H9 (cell line): ENCODE measurements around the gene LYPD8. TPM values are rescaled to one million over a fixed set of nuclear protein-coding genes. Genes with fewer than 3 reads are reported as not detected.

Experiments
- DNase-seq: peaks from one replicate; pipeline ENCODE4 v3.0.0-alpha.2; 2017
- H2AFZ ChIP-seq: one replicate; pipeline ENCODE4 v1.6.1; 2013; ENCODE audit warnings: mild to moderate bottlenecking, low read length, control low read depth, moderate library complexity
- H2AK5ac ChIP-seq: 2 replicates; pipeline ENCODE4 v1.6.1; 2013; ENCODE audit warnings: low read length, control low read depth, mixed read lengths; ENCODE audit not compliant: insufficient read length
- H2BK120ac ChIP-seq: one replicate; pipeline ENCODE4 v1.6.1; 2013; ENCODE audit warnings: low read depth, mild to moderate bottlenecking, low read length, control low read depth, inconsistent platforms; ENCODE audit not compliant: poor library complexity, severe bottlenecking
- H2BK12ac ChIP-seq: 2 replicates; pipeline ENCODE4 v1.6.1; 2013; ENCODE audit warnings: low read length, control low read depth, mixed read lengths, low read depth; ENCODE audit not compliant: insufficient read length
- H2BK15ac ChIP-seq: 2 replicates; pipeline ENCODE4 v1.6.1; 2013; ENCODE audit warnings: low read depth, low read length, control low read depth
- H2BK20ac ChIP-seq: one replicate; pipeline ENCODE4 v1.6.1; 2013; ENCODE audit warnings: low read depth, mild to moderate bottlenecking, low read length, control low read depth, inconsistent platforms; ENCODE audit not compliant: poor library complexity, severe bottlenecking
- H2BK5ac ChIP-seq: 2 replicates; pipeline ENCODE4 v1.6.1; 2013; ENCODE audit warnings: low read length, control low read depth, mixed read lengths; ENCODE audit not compliant: insufficient read length
- H3K14ac ChIP-seq: 2 replicates; pipeline ENCODE4 v1.6.1; 2013; ENCODE audit warnings: low read length, control low read depth; ENCODE audit not compliant: insufficient read depth
- H3K18ac ChIP-seq: 2 replicates; pipeline ENCODE4 v1.6.1; 2013; ENCODE audit warnings: low read depth, mild to moderate bottlenecking, mixed read lengths, low read length, control low read depth; ENCODE audit not compliant: insufficient read length
- H3K23ac ChIP-seq: 2 replicates; pipeline ENCODE4 v1.6.1; 2013; ENCODE audit warnings: low read length, control low read depth, mixed read lengths, low read depth; ENCODE audit not compliant: insufficient read length
- H3K23me2 ChIP-seq: 2 replicates; pipeline ENCODE4 v1.6.1; 2013; ENCODE audit warnings: low read depth, mild to moderate bottlenecking, mixed read lengths, low read length, control low read depth; ENCODE audit not compliant: insufficient read length, poor library complexity, severe bottlenecking
- H3K27ac ChIP-seq: 2 replicates; pipeline ENCODE4 v1.5.1; 2013; ENCODE audit warnings: low read length, control low read depth, mixed read lengths, low read depth; ENCODE audit not compliant: insufficient read length
- H3K27me3 ChIP-seq: 2 replicates; pipeline ENCODE4 v1.6.1; 2013; ENCODE audit warnings: low read length, control low read depth, inconsistent platforms; ENCODE audit not compliant: insufficient read depth
- H3K4ac ChIP-seq: 2 replicates; pipeline ENCODE4 v1.6.1; 2013; ENCODE audit warnings: low read depth, mild to moderate bottlenecking, control low read depth, inconsistent platforms, low read length, moderate library complexity
- H3K4me1 ChIP-seq: 2 replicates; pipeline ENCODE4 v1.6.1; 2013; ENCODE audit warnings: low read length, control low read depth, inconsistent platforms; ENCODE audit not compliant: insufficient read depth
- H3K4me2 ChIP-seq: 2 replicates; pipeline ENCODE4 v1.6.1; 2013; ENCODE audit warnings: low read length, control low read depth, mixed read lengths; ENCODE audit not compliant: insufficient read length, insufficient read depth
- H3K56ac ChIP-seq: 2 replicates; pipeline ENCODE4 v1.6.1; 2013; ENCODE audit warnings: low read depth, mild to moderate bottlenecking, mixed read lengths, low read length, control low read depth; ENCODE audit not compliant: insufficient read length
- H3K79me1 ChIP-seq: 2 replicates; pipeline ENCODE4 v1.6.1; 2013; ENCODE audit warnings: low read depth, mild to moderate bottlenecking, moderate library complexity, low read length, control low read depth, inconsistent platforms; ENCODE audit not compliant: insufficient read depth, poor library complexity, severe bottlenecking
- H3K79me2 ChIP-seq: 2 replicates; pipeline ENCODE4 v1.6.1; 2013; ENCODE audit warnings: low read length, control low read depth, inconsistent platforms; ENCODE audit not compliant: insufficient read depth
- H3K9ac ChIP-seq: 2 replicates; pipeline ENCODE4 v1.6.1; 2013; ENCODE audit warnings: low read length, control low read depth, mixed read lengths; ENCODE audit not compliant: insufficient read length; ENCODE audit errors: extremely low read depth
- H3K9me3 ChIP-seq: one replicate; pipeline ENCODE4 v1.6.1; 2013; ENCODE audit warnings: low read depth, low read length, inconsistent platforms; ENCODE audit not compliant: control insufficient read depth
- H3T11ph ChIP-seq: one replicate; pipeline ENCODE4 v1.6.1; 2013; ENCODE audit warnings: mild to moderate bottlenecking, low read length, control low read depth, inconsistent platforms
- H4K20me1 ChIP-seq: one replicate; pipeline ENCODE4 v1.6.1; 2013; ENCODE audit not compliant: control insufficient read depth, insufficient read length, insufficient read depth
- H4K5ac ChIP-seq: 2 replicates; pipeline ENCODE4 v1.6.1; 2013; ENCODE audit warnings: low read depth, mild to moderate bottlenecking, mixed read lengths, low read length, control low read depth; ENCODE audit not compliant: insufficient read length
- H4K8ac ChIP-seq: replicated peaks from 2 replicates; pipeline ENCODE4 v1.6.1; 2013; ENCODE audit warnings: low read length, control low read depth, mixed read lengths, low read depth; ENCODE audit not compliant: insufficient read length
- H4K91ac ChIP-seq: 2 replicates; pipeline ENCODE4 v1.6.1; 2013; ENCODE audit warnings: low read depth, mild to moderate bottlenecking, moderate library complexity, mixed read lengths, low read length, control low read depth; ENCODE audit not compliant: insufficient read length
- H3K27ac Mint-ChIP-seq, 3 experiments: 2 replicates in 2 of 3; 3 replicates in 1 of 3; pipeline ENCODE4 v1.8.0; 2020 to 2021; ENCODE audit warnings: mixed read lengths in 3 of 3, mild to moderate bottlenecking in 1 of 3, moderate library complexity in 1 of 3
- H3K27me3 Mint-ChIP-seq: 2 replicates; pipeline ENCODE4 v1.8.0; 2021; ENCODE audit warnings: low read depth, mild to moderate bottlenecking, moderate library complexity, mixed read lengths
- H3K36me3 Mint-ChIP-seq, 3 experiments: 2 replicates in 2 of 3; 3 replicates in 1 of 3; pipeline ENCODE4 v1.8.0; 2020 to 2021; ENCODE audit warnings: low read depth in 3 of 3, mixed read lengths in 3 of 3; ENCODE audit not compliant: insufficient read depth in 1 of 3
- H3K4me1 Mint-ChIP-seq, 2 experiments: 2 replicates each; pipeline ENCODE4 v1.8.0; 2020; ENCODE audit warnings: mixed read lengths in 2 of 2
- H3K4me3 Mint-ChIP-seq, 2 experiments: 2 replicates in 1 of 2; 3 replicates in 1 of 2; pipeline ENCODE4 v1.8.0; 2020 to 2021; ENCODE audit warnings: mild to moderate bottlenecking in 2 of 2, mixed read lengths in 2 of 2, moderate library complexity in 1 of 2
- H3K9me3 Mint-ChIP-seq, 2 experiments: 2 replicates in 1 of 2; 3 replicates in 1 of 2; pipeline ENCODE4 v1.8.0; 2020; ENCODE audit warnings: mild to moderate bottlenecking in 2 of 2, mixed read lengths in 2 of 2, moderate library complexity in 1 of 2
- WGBS: extraction: QIAGEN DNeasy Blood & Tissue Kit; methylation state at CpG from one replicate; pipeline ENCODE4 v1.1.7; 2013; ENCODE audit warnings: missing lambda C conversion rate, low lambda C conversion rate, mixed read lengths; ENCODE audit not compliant: insufficient read length; ENCODE audit errors: extremely low coverage; 5-methylcytosine and 5-hydroxymethylcytosine counted together
- total RNA-seq: library from RNA; stranded (reverse); gene quantifications from 2 replicates; pipeline ENCODE4 v1.2.1, GENCODE V29; 2021
- TF ChIP-seq, protein P1 (sequence below): fragments of 200-600 bp; sonication (generic); conservative IDR thresholded peaks from 3 replicates; pipeline ENCODE4 v1.8.0; 2021; ENCODE audit warnings: antibody characterized with exemption, mild to moderate bottlenecking

Gene LYPD8
- total RNA-seq, 1 experiment from 2014 or later: not detected

DNA sequence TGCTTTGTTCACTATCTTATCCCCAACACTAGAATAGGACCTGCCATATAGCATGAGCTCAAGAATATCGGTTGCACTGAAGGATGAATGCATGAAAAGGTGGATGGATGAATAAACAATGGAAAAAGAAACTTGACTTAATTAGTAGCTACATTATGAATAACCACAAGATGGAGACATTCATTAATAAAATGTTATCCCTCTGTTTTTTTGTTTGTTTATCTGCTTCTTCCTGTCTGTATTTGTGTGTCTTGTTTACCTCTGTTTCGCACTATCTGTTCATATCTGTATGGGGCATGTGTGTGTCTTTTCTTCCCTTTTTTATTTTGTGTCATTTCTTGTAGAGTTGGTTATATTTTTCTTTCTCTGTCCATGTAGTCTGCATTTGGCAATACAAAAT is 51.9 kb downstream of the LYPD8 start:
- Mint-ChIP-seq H3K27ac (no peak overlapping the region), H3K4me1 (no peaks in the 10 kb centered on the region), H3K9me3 (peaks cover 16 to 19% of the 10 kb centered on the region in 2 experiments), H3K4me3 (no peak overlapping the region), H3K27me3 (no peaks in the 10 kb centered on the region), H3K36me3 (peaks cover 0 to 22% (median 7%) of the 10 kb centered on the region in 3 experiments; a peak in 6 of 7 replicates)
- no peak overlapping the region for H3K14ac ChIP-seq
- TF ChIP-seq, protein P1, sequence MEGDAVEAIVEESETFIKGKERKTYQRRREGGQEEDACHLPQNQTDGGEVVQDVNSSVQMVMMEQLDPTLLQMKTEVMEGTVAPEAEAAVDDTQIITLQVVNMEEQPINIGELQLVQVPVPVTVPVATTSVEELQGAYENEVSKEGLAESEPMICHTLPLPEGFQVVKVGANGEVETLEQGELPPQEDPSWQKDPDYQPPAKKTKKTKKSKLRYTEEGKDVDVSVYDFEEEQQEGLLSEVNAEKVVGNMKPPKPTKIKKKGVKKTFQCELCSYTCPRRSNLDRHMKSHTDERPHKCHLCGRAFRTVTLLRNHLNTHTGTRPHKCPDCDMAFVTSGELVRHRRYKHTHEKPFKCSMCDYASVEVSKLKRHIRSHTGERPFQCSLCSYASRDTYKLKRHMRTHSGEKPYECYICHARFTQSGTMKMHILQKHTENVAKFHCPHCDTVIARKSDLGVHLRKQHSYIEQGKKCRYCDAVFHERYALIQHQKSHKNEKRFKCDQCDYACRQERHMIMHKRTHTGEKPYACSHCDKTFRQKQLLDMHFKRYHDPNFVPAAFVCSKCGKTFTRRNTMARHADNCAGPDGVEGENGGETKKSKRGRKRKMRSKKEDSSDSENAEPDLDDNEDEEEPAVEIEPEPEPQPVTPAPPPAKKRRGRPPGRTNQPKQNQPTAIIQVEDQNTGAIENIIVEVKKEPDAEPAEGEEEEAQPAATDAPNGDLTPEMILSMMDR: no peak
- no peaks in the 10 kb centered on the region for H3K79me1 ChIP-seq
- H3K27me3 ChIP-seq: no peaks in the 10 kb centered on the region
- no peaks in the 10 kb centered on the region for H3K79me2 ChIP-seq
- H2BK5ac ChIP-seq: no peak overlapping the region
- H3K4ac ChIP-seq: no peak overlapping the region
- no peak overlapping the region for H3K23ac ChIP-seq
- no peak overlapping the region for H4K8ac ChIP-seq
- no peak overlapping the region for H4K5ac ChIP-seq
- no peak overlapping the region for H2BK15ac ChIP-seq
- no peak overlapping the region for H3T11ph ChIP-seq
- H2AFZ ChIP-seq: no peak overlapping the region
- no peak overlapping the region for H3K18ac ChIP-seq
- no peak overlapping the region for H3K4me2 ChIP-seq
- no peak overlapping the region for H3K27ac ChIP-seq
- H3K4me1 ChIP-seq: no peaks in the 10 kb centered on the region
- no peak overlapping the region for H3K56ac ChIP-seq
- DNase-seq: no peak
- H2BK12ac ChIP-seq: no peak overlapping the region
- H3K9ac ChIP-seq: no peak overlapping the region
- no peak overlapping the region for H4K91ac ChIP-seq
- H2BK20ac ChIP-seq: no peak overlapping the region
- no CpG with 5 or more reads among the region's 2 CpGs for WGBS
- no peaks in the 10 kb centered on the region for H4K20me1 ChIP-seq
- H2AK5ac ChIP-seq: no peak overlapping the region
- H3K23me2 ChIP-seq: no peaks in the 10 kb centered on the region
- peaks cover 82% of the 10 kb centered on the region for H3K9me3 ChIP-seq
- no peak overlapping the region for H2BK120ac ChIP-seq
